GM23248 (cell line): ENCODE measurements around the gene SNRK. TPM values are rescaled to one million over a fixed set of nuclear protein-coding genes. Genes with fewer than 3 reads are reported as not detected.

ENCODE experiments used
- DNase-seq: peaks from one replicate; pipeline ENCODE4 v3.0.0-alpha.2; 2015
- H2AFZ ChIP-seq: fragments of 200-600 bp; sonication (generic); 2 replicates; pipeline ENCODE4 v1.6.1; 2016; ENCODE audit warnings: antibody characterized with exemption
- H3F3A ChIP-seq: fragments of 200-600 bp; sonication (generic); 2 replicates; pipeline ENCODE4 v1.6.1; 2016; ENCODE audit warnings: mild to moderate bottlenecking, antibody characterized with exemption, mixed run types; ENCODE audit not compliant: insufficient read depth
- H3K27ac ChIP-seq: fragments of 200-600 bp; sonication (generic); 2 replicates; pipeline ENCODE4 v1.5.1; 2016; ENCODE audit warnings: mild to moderate bottlenecking
- H3K27me3 ChIP-seq: fragments of 200-600 bp; sonication (generic); replicated peaks from 2 replicates; pipeline ENCODE4 v1.6.1; 2016; ENCODE audit warnings: mild to moderate bottlenecking; ENCODE audit not compliant: insufficient read depth
- H3K36me3 ChIP-seq: fragments of 200-600 bp; sonication (generic); 2 replicates; pipeline ENCODE4 v1.6.1; 2016; ENCODE audit warnings: low read depth, mild to moderate bottlenecking
- H3K4me1 ChIP-seq: fragments of 200-600 bp; sonication (generic); 2 replicates; pipeline ENCODE4 v1.6.1; 2016; ENCODE audit warnings: mild to moderate bottlenecking; ENCODE audit not compliant: insufficient read depth
- H3K4me2 ChIP-seq: fragments of 200-600 bp; sonication (generic); one replicate; pipeline ENCODE4 v1.6.1; 2016; ENCODE audit warnings: mild to moderate bottlenecking; ENCODE audit not compliant: unreplicated experiment
- H3K4me3 ChIP-seq: fragments of 200-600 bp; sonication (generic); 2 replicates; pipeline ENCODE4 v1.5.1; 2016; ENCODE audit warnings: mild to moderate bottlenecking
- H3K79me2 ChIP-seq: fragments of 200-600 bp; sonication (generic); 2 replicates; pipeline ENCODE4 v1.6.1; 2016; ENCODE audit warnings: mild to moderate bottlenecking; ENCODE audit not compliant: insufficient read depth
- H3K9ac ChIP-seq: fragments of 200-600 bp; sonication (generic); 2 replicates; pipeline ENCODE4 v1.6.1; 2016; ENCODE audit warnings: mild to moderate bottlenecking
- H3K9me2 ChIP-seq: fragments of 200-600 bp; sonication (generic); 2 replicates; pipeline ENCODE4 v1.6.1; 2016; ENCODE audit warnings: mixed run types, mild to moderate bottlenecking, moderate library complexity; ENCODE audit not compliant: insufficient read depth
- H3K9me3 ChIP-seq: fragments of 200-600 bp; sonication (generic); one replicate; pipeline ENCODE4 v1.6.1; 2017; ENCODE audit warnings: low read depth
- H4K20me1 ChIP-seq: fragments of 200-600 bp; sonication (generic); 2 replicates; pipeline ENCODE4 v1.6.0; 2016; ENCODE audit not compliant: insufficient read depth
- EZH2 ChIP-seq: fragments of 200-600 bp; sonication (generic); IDR thresholded peaks from 2 replicates; pipeline ENCODE4 v1.6.1; 2018; ENCODE audit warnings: antibody characterized with exemption, mild to moderate bottlenecking; ENCODE audit not compliant: insufficient read depth, poor library complexity, severe bottlenecking
- EZH2phosphoT487 ChIP-seq: fragments of 200-600 bp; sonication (generic); IDR thresholded peaks from 2 replicates; pipeline ENCODE4 v1.6.1; 2018; ENCODE audit warnings: antibody characterized with exemption, moderate library complexity, mild to moderate bottlenecking, low read depth; ENCODE audit not compliant: insufficient read depth
- WGBS, 2 experiments: methylation state at CpG; one replicate each; pipeline ENCODE4 v1.1.6; 2015 to 2017; ENCODE audit warnings: low lambda C conversion rate in 2 of 2, low coverage in 1 of 2; ENCODE audit errors: missing lambda C conversion rate in 2 of 2; 5-methylcytosine and 5-hydroxymethylcytosine counted together
- in situ Hi-C: fragments of 300-500 bp; cut with MboI; formaldehyde crosslinking; loops from 2 replicates; pipeline ENCODE4 v1.15.0; 2020
- polyA plus RNA-seq: library from polyadenylated mRNA; unstranded; fragments of >200 nt; fragmentation: Nextera tagmentation; extraction: Ambion mirVana; gene quantifications from 2 replicates; pipeline ENCODE4 v1.2.1, GENCODE V29; 2016
- total RNA-seq: library from RNA; depleted of rRNA; stranded (reverse); fragments of >200 nt; shearing (Covaris generic); gene quantifications from 2 replicates; pipeline ENCODE4 v1.2.3, GENCODE V29; 2014

Gene SNRK
- total and polyA plus RNA-seq, 2 experiments from 2014 or later: 6.4 to 15.0 TPM

- H3K36me3 ChIP-seq: 0 out of 2 replicates have a peak, but pooled peaks cover 14% of the 10 kb centered on the region
- no peaks in the 10 kb centered on the region for H3K27me3 ChIP-seq
Observed at GRCh38 chr3:43328653-43329052, 42.3 kb downstream of the SNRK start.

GRCh38 chr3:43330981-43331380 is 44.6 kb downstream of the SNRK start:
- WGBS, 2 experiments: 50 to 60% methylated on average over 1 of the region's 1 CpG
- H3K79me2 ChIP-seq: peaks cover 80% of the 10 kb centered on the region
- H4K20me1 ChIP-seq: 0 out of 2 replicates have a peak, but pooled peaks cover 5% of the 10 kb centered on the region
- no peak overlapping the region for H3K4me2 ChIP-seq
- H3K36me3 ChIP-seq: peaks cover 30% of the 10 kb centered on the region
- no peak for TF ChIP-seq EZH2
- TF ChIP-seq EZH2phosphoT487: no peak
- H3K27me3 ChIP-seq: no peaks in the 10 kb centered on the region
- in situ Hi-C loops: no loop called here
- H3K9me3 ChIP-seq: peaks cover 4% of the 10 kb centered on the region
- no peak for DNase-seq
- H3K27ac ChIP-seq: no peak overlapping the region
- H3K4me3 ChIP-seq: no peak overlapping the region
- H3K9me2 ChIP-seq: no peaks in the 10 kb centered on the region
- H3F3A ChIP-seq: no peaks in the 10 kb centered on the region
- H2AFZ ChIP-seq: no peak overlapping the region
- no peak overlapping the region for H3K9ac ChIP-seq
- H3K4me1 ChIP-seq: no peaks in the 10 kb centered on the region

More at GRCh38 chr3:43328653-43329052, 42.3 kb downstream of the SNRK start:
- peak; percentile 12 for DNase-seq
- TF ChIP-seq EZH2: no peak
- TF ChIP-seq EZH2phosphoT487: no peak
- Histone ChIP-seq H3K4me1 (no peaks in the 10 kb centered on the region), H3K79me2 (peaks cover 88% of the 10 kb centered on the region), H3K9me3 (no peaks in the 10 kb centered on the region), H3K9ac (no peak overlapping the region), H3K4me2 (no peak overlapping the region), H3F3A (no peaks in the 10 kb centered on the region), H4K20me1 (0 out of 2 replicates have a peak, but pooled peaks cover 5% of the 10 kb centered on the region), H3K9me2 (no peaks in the 10 kb centered on the region), H3K27ac (no peak overlapping the region), H2AFZ (no peak overlapping the region), H3K4me3 (no peak overlapping the region)
- in situ Hi-C loops: no loop called here

- WGBS, 2 experiments: 90 to 93% methylated on average over 4 of the region's 4 CpGs
- Histone ChIP-seq H2AFZ (no peak overlapping the region), H3K79me2 (peaks cover 76% of the 10 kb centered on the region), H3F3A (no peaks in the 10 kb centered on the region), H3K27me3 (no peaks in the 10 kb centered on the region), H3K9ac (no peak overlapping the region), H3K9me3 (peaks cover 4% of the 10 kb centered on the region), H3K9me2 (no peaks in the 10 kb centered on the region), H3K4me1 (no peaks in the 10 kb centered on the region), H4K20me1 (0 out of 2 replicates have a peak, but pooled peaks cover 5% of the 10 kb centered on the region), H3K36me3 (peaks cover 34% of the 10 kb centered on the region), H3K4me2 (no peak overlapping the region), H3K27ac (no peak overlapping the region), H3K4me3 (no peak overlapping the region)
- in situ Hi-C loops: no loop called here
- DNase-seq: no peak
- TF ChIP-seq EZH2phosphoT487: no peak
- no peak for TF ChIP-seq EZH2
Observed at GRCh38 chr3:43331381-43331780, 45.0 kb downstream of the SNRK start.

- peaks cover 59% of the 10 kb centered on the region for H3K79me2 ChIP-seq
- peaks cover 4% of the 10 kb centered on the region for H3K9me3 ChIP-seq
- H3K27me3 ChIP-seq: no peaks in the 10 kb centered on the region
- H3K36me3 ChIP-seq: peaks cover 60% of the 10 kb centered on the region
- H3K4me3 ChIP-seq: no peak overlapping the region
- no peak for TF ChIP-seq EZH2
- no peak for TF ChIP-seq EZH2phosphoT487
- no peaks in the 10 kb centered on the region for H3K4me1 ChIP-seq
- H4K20me1 ChIP-seq: 0 out of 2 replicates have a peak, but pooled peaks cover 5% of the 10 kb centered on the region
- DNase-seq: no peak
- no peaks in the 10 kb centered on the region for H3F3A ChIP-seq
- 94 to 96% methylated on average over 1 of the region's 1 CpG for WGBS, 2 experiments
- in situ Hi-C loops: no loop called here
- no peaks in the 10 kb centered on the region for H3K9me2 ChIP-seq
- H2AFZ ChIP-seq: no peak overlapping the region
- H3K27ac ChIP-seq: no peak overlapping the region
- H3K4me2 ChIP-seq: no peak overlapping the region
- no peak overlapping the region for H3K9ac ChIP-seq
Observed at GRCh38 chr3:43334976-43335375, 48.6 kb downstream of the SNRK start.

- H3F3A ChIP-seq: no peaks in the 10 kb centered on the region
- in situ Hi-C loops: no loop called here
- H3K36me3 ChIP-seq: peaks cover 64% of the 10 kb centered on the region
- no peaks in the 10 kb centered on the region for H3K9me2 ChIP-seq
- H3K4me3 ChIP-seq: no peak overlapping the region
- no peak overlapping the region for H3K9ac ChIP-seq
- peaks cover 58% of the 10 kb centered on the region for H3K79me2 ChIP-seq
- H4K20me1 ChIP-seq: 0 out of 2 replicates have a peak, but pooled peaks cover 5% of the 10 kb centered on the region
- H3K9me3 ChIP-seq: peaks cover 4% of the 10 kb centered on the region
- H3K27ac ChIP-seq: no peak overlapping the region
- H3K4me2 ChIP-seq: no peak overlapping the region
- WGBS, 2 experiments: 95 to 97% methylated on average over 1 of the region's 1 CpG
- H3K27me3 ChIP-seq: no peaks in the 10 kb centered on the region
- no peak for DNase-seq
- H3K4me1 ChIP-seq: no peaks in the 10 kb centered on the region
- TF ChIP-seq EZH2phosphoT487 (no peak), EZH2 (no peak)
- H2AFZ ChIP-seq: no peak overlapping the region
Observed at GRCh38 chr3:43335799-43336198, 49.5 kb downstream of the SNRK start.
